Measurements from ENCODE around the gene UBA5.

Gene UBA5

GRCh38 chr3:132703733-132704132 is 43.6 kb downstream of the UBA5 start:
- no peak overlapping the region for H3K18ac ChIP-seq (ENCODE audit: low read length)
- H3K79me1 ChIP-seq (ENCODE audit: low read length), result no peaks in the 10 kb centered on the region
- no peaks in the 10 kb centered on the region for H3K27me3 ChIP-seq (ENCODE audit: insufficient read depth, low read length, poor library complexity)
- H3K4me1 ChIP-seq (ENCODE audit: control insufficient read depth, low read depth, low read length), result no peaks in the 10 kb centered on the region
- H2AK5ac ChIP-seq (ENCODE audit: low read length), result no peak overlapping the region
- H3K4ac ChIP-seq (ENCODE audit: low read depth, low read length), result no peak overlapping the region
- no peak overlapping the region for H3K23ac ChIP-seq (ENCODE audit: low read length)
- H4K5ac ChIP-seq (ENCODE audit: low read length), result no peak overlapping the region
- H3K56ac ChIP-seq (ENCODE audit: low read length), result no peak overlapping the region
- H3K27ac ChIP-seq (ENCODE audit: low read depth, low read length), result no peak overlapping the region
- DNase-seq, result no peak
- no peaks in the 10 kb centered on the region for H3K79me2 ChIP-seq (ENCODE audit: control insufficient read depth, insufficient read depth, low read length)
- no peak overlapping the region for H4K8ac ChIP-seq (ENCODE audit: low read depth, low read length)
- H2BK120ac ChIP-seq (ENCODE audit: low read depth, low read length), result no peak overlapping the region
- H3K9ac ChIP-seq (ENCODE audit: low read length), result no peak overlapping the region
- no peak overlapping the region for H3K4me2 ChIP-seq (ENCODE audit: low read length)
- WGBS (ENCODE audit: extremely low coverage, insufficient coverage, low lambda C conversion rate), result no CpG with 5 or more reads among the region's 2 CpGs
- no peak overlapping the region for H2BK5ac ChIP-seq (ENCODE audit: low read length)
- H3K36me3 ChIP-seq (ENCODE audit: control insufficient read depth, insufficient read depth, low read length), result peaks cover 2% of the 10 kb centered on the region
- H3K4me3 ChIP-seq (ENCODE audit: low read length), result no peak overlapping the region
- H2BK15ac ChIP-seq (replicated peaks; ENCODE audit: low read depth), result no peak overlapping the region

GRCh38 chr3:132709761-132710160 is 49.6 kb downstream of the UBA5 start:
- Histone ChIP-seq H3K18ac (ENCODE audit: low read length) (no peak overlapping the region), H3K4me1 (ENCODE audit: control insufficient read depth, low read depth, low read length) (no peaks in the 10 kb centered on the region), H3K79me2 (ENCODE audit: control insufficient read depth, insufficient read depth, low read length) (no peaks in the 10 kb centered on the region), H3K79me1 (ENCODE audit: low read length) (no peaks in the 10 kb centered on the region), H3K9ac (ENCODE audit: low read length) (no peak overlapping the region), H3K27ac (ENCODE audit: low read depth, low read length) (no peak overlapping the region), H3K23ac (ENCODE audit: low read length) (no peak overlapping the region), H2BK15ac (replicated peaks; ENCODE audit: low read depth) (no peak overlapping the region), H4K8ac (ENCODE audit: low read depth, low read length) (no peak overlapping the region), H3K4me2 (ENCODE audit: low read length) (no peak overlapping the region), H3K36me3 (ENCODE audit: control insufficient read depth, insufficient read depth, low read length) (no peaks in the 10 kb centered on the region), H3K4ac (ENCODE audit: low read depth, low read length) (no peak overlapping the region), H4K5ac (ENCODE audit: low read length) (no peak overlapping the region), H3K27me3 (ENCODE audit: insufficient read depth, low read length, poor library complexity) (no peaks in the 10 kb centered on the region), H2AK5ac (ENCODE audit: low read length) (no peak overlapping the region), H3K4me3 (ENCODE audit: low read length) (no peak overlapping the region), H2BK5ac (ENCODE audit: low read length) (no peak overlapping the region), H3K56ac (ENCODE audit: low read length) (no peak overlapping the region), H2BK120ac (ENCODE audit: low read depth, low read length) (no peak overlapping the region)
- no CpG with 5 or more reads among the region's 5 CpGs for WGBS (ENCODE audit: extremely low coverage, insufficient coverage, low lambda C conversion rate)
- DNase-seq, result no peak

- Histone ChIP-seq H3K27me3 (ENCODE audit: insufficient read depth, low read length, poor library complexity) (no peaks in the 10 kb centered on the region), H3K18ac (ENCODE audit: low read length) (no peak overlapping the region), H2BK15ac (replicated peaks; ENCODE audit: low read depth) (no peak overlapping the region), H3K4me1 (ENCODE audit: control insufficient read depth, low read depth, low read length) (no peaks in the 10 kb centered on the region), H3K79me2 (ENCODE audit: control insufficient read depth, insufficient read depth, low read length) (no peaks in the 10 kb centered on the region), H3K36me3 (ENCODE audit: control insufficient read depth, insufficient read depth, low read length) (no peaks in the 10 kb centered on the region), H2BK5ac (ENCODE audit: low read length) (no peak overlapping the region), H2AK5ac (ENCODE audit: low read length) (no peak overlapping the region), H3K4me3 (ENCODE audit: low read length) (no peak overlapping the region), H3K27ac (ENCODE audit: low read depth, low read length) (no peak overlapping the region), H3K79me1 (ENCODE audit: low read length) (no peaks in the 10 kb centered on the region), H4K5ac (ENCODE audit: low read length) (no peak overlapping the region), H3K4me2 (ENCODE audit: low read length) (no peak overlapping the region), H3K9ac (ENCODE audit: low read length) (no peak overlapping the region), H3K56ac (ENCODE audit: low read length) (no peak overlapping the region), H3K23ac (ENCODE audit: low read length) (no peak overlapping the region), H3K4ac (ENCODE audit: low read depth, low read length) (no peak overlapping the region), H4K8ac (ENCODE audit: low read depth, low read length) (no peak overlapping the region), H2BK120ac (ENCODE audit: low read depth, low read length) (no peak overlapping the region)
- no peak for DNase-seq
- no CpG with 5 or more reads among the region's 6 CpGs for WGBS (ENCODE audit: extremely low coverage, insufficient coverage, low lambda C conversion rate)
Measured at GRCh38 chr3:132710311-132710710, 50.2 kb downstream of the UBA5 start.

- Histone ChIP-seq H2BK120ac (ENCODE audit: low read depth, low read length) (no peak overlapping the region), H3K4me1 (ENCODE audit: control insufficient read depth, low read depth, low read length) (no peaks in the 10 kb centered on the region), H3K79me1 (ENCODE audit: low read length) (no peaks in the 10 kb centered on the region), H4K5ac (ENCODE audit: low read length) (no peak overlapping the region), H3K4me2 (ENCODE audit: low read length) (no peak overlapping the region), H3K56ac (ENCODE audit: low read length) (no peak overlapping the region), H3K9ac (ENCODE audit: low read length) (no peak overlapping the region), H2AK5ac (ENCODE audit: low read length) (no peak overlapping the region), H3K27me3 (ENCODE audit: insufficient read depth, low read length, poor library complexity) (no peaks in the 10 kb centered on the region), H3K4ac (ENCODE audit: low read depth, low read length) (no peak overlapping the region), H3K79me2 (ENCODE audit: control insufficient read depth, insufficient read depth, low read length) (no peaks in the 10 kb centered on the region), H3K27ac (ENCODE audit: low read depth, low read length) (no peak overlapping the region), H3K36me3 (ENCODE audit: control insufficient read depth, insufficient read depth, low read length) (no peaks in the 10 kb centered on the region), H3K23ac (ENCODE audit: low read length) (no peak overlapping the region), H4K8ac (ENCODE audit: low read depth, low read length) (no peak overlapping the region), H2BK15ac (replicated peaks; ENCODE audit: low read depth) (no peak overlapping the region), H3K18ac (ENCODE audit: low read length) (no peak overlapping the region), H2BK5ac (ENCODE audit: low read length) (no peak overlapping the region), H3K4me3 (ENCODE audit: low read length) (no peak overlapping the region)
- no peak for DNase-seq
- WGBS (ENCODE audit: extremely low coverage, insufficient coverage, low lambda C conversion rate), result no CpG with 5 or more reads among the region's 5 CpGs
Measured at GRCh38 chr3:132713977-132714727, 54.0 kb downstream of the UBA5 start.

GRCh38 chr3:132716372-132716771 is 56.2 kb downstream of the UBA5 start:
- Histone ChIP-seq H3K27me3 (ENCODE audit: insufficient read depth, low read length, poor library complexity) (no peaks in the 10 kb centered on the region), H2BK5ac (ENCODE audit: low read length) (no peak overlapping the region), H3K4me2 (ENCODE audit: low read length) (no peak overlapping the region), H2BK120ac (ENCODE audit: low read depth, low read length) (no peak overlapping the region), H3K27ac (ENCODE audit: low read depth, low read length) (no peak overlapping the region), H3K18ac (ENCODE audit: low read length) (no peak overlapping the region), H3K79me2 (ENCODE audit: control insufficient read depth, insufficient read depth, low read length) (peaks cover 2% of the 10 kb centered on the region), H3K4me3 (ENCODE audit: low read length) (no peak overlapping the region), H2BK15ac (replicated peaks; ENCODE audit: low read depth) (no peak overlapping the region), H3K23ac (ENCODE audit: low read length) (no peak overlapping the region), H3K56ac (ENCODE audit: low read length) (no peak overlapping the region), H3K4ac (ENCODE audit: low read depth, low read length) (no peak overlapping the region), H3K79me1 (ENCODE audit: low read length) (peaks cover 2% of the 10 kb centered on the region), H3K9ac (ENCODE audit: low read length) (no peak overlapping the region), H2AK5ac (ENCODE audit: low read length) (no peak overlapping the region), H3K36me3 (ENCODE audit: control insufficient read depth, insufficient read depth, low read length) (no peaks in the 10 kb centered on the region), H4K5ac (ENCODE audit: low read length) (no peak overlapping the region), H4K8ac (ENCODE audit: low read depth, low read length) (no peak overlapping the region), H3K4me1 (ENCODE audit: control insufficient read depth, low read depth, low read length) (peaks cover 2% of the 10 kb centered on the region)
- DNase-seq, result no peak

- no peak overlapping the region for H3K9ac ChIP-seq (ENCODE audit: low read length)
- H2BK5ac ChIP-seq (ENCODE audit: low read length), result no peak overlapping the region
- H2BK15ac ChIP-seq (replicated peaks; ENCODE audit: low read depth), result no peak overlapping the region
- no peak overlapping the region for H3K23ac ChIP-seq (ENCODE audit: low read length)
- H2AK5ac ChIP-seq (ENCODE audit: low read length), result no peak overlapping the region
- no peak for DNase-seq
- H3K4ac ChIP-seq (ENCODE audit: low read depth, low read length), result no peak overlapping the region
- H3K27ac ChIP-seq (ENCODE audit: low read depth, low read length), result no peak overlapping the region
- H3K4me2 ChIP-seq (ENCODE audit: low read length), result peak overlapping the region; percentile 6
- H4K8ac ChIP-seq (ENCODE audit: low read depth, low read length), result no peak overlapping the region
- no peak overlapping the region for H2BK120ac ChIP-seq (ENCODE audit: low read depth, low read length)
- H3K27me3 ChIP-seq (ENCODE audit: insufficient read depth, low read length, poor library complexity), result no peaks in the 10 kb centered on the region
- WGBS (ENCODE audit: extremely low coverage, insufficient coverage, low lambda C conversion rate), result no CpG with 5 or more reads among the region's 6 CpGs
- H3K18ac ChIP-seq (ENCODE audit: low read length), result no peak overlapping the region
- peaks cover 2% of the 10 kb centered on the region for H3K79me1 ChIP-seq (ENCODE audit: low read length)
- H3K79me2 ChIP-seq (ENCODE audit: control insufficient read depth, insufficient read depth, low read length), result peaks cover 2% of the 10 kb centered on the region
- H3K56ac ChIP-seq (ENCODE audit: low read length), result no peak overlapping the region
- no peak overlapping the region for H4K5ac ChIP-seq (ENCODE audit: low read length)
- no peaks in the 10 kb centered on the region for H3K36me3 ChIP-seq (ENCODE audit: control insufficient read depth, insufficient read depth, low read length)
- no peak overlapping the region for H3K4me3 ChIP-seq (ENCODE audit: low read length)
- peaks cover 2% of the 10 kb centered on the region for H3K4me1 ChIP-seq (ENCODE audit: control insufficient read depth, low read depth, low read length)
Measured at GRCh38 chr3:132720228-132720627, 60.1 kb downstream of the UBA5 start.
